GM12878 (cell line): Measurements from ENCODE around the gene RCOR2.

Source experiments
- ASH2L ChIP-seq: fragments of 300-600, 200-600 bp; sonication (generic); IDR thresholded peaks from 2 replicates; pipeline ENCODE4 v1.6.1; 2017; ENCODE audit warnings: low read depth, mild to moderate bottlenecking, borderline replicate concordance
- EZH2 ChIP-seq: IDR thresholded peaks from 2 replicates; pipeline ENCODE4 v1.6.1; 2012; ENCODE audit warnings: low read depth, mild to moderate bottlenecking, control low read depth, inconsistent platforms, low read length, borderline replicate concordance; ENCODE audit not compliant: control insufficient read depth
- POLR2A ChIP-seq: IDR thresholded peaks from 2 replicates; pipeline ENCODE4 v1.6.1; 2011; ENCODE audit warnings: low read depth, mild to moderate bottlenecking, low read length
- POLR2AphosphoS5 ChIP-seq: IDR thresholded peaks from 2 replicates; pipeline ENCODE4 v1.6.1; 2011; ENCODE audit warnings: mild to moderate bottlenecking, low read length, inconsistent platforms
- TF ChIP-seq, protein P1 (sequence below), 3 experiments: IDR thresholded peaks in 2 of 3; conservative IDR thresholded peaks in 1 of 3; 2 replicates each; pipeline ENCODE4 v1.5.1; 2011; ENCODE audit warnings: low read depth in 3 of 3, low read length in 3 of 3, mild to moderate bottlenecking in 3 of 3, control low read depth in 2 of 3, moderate library complexity in 2 of 3, inconsistent platforms in 1 of 3, mixed read lengths in 1 of 3; ENCODE audit not compliant: control insufficient read depth in 2 of 3, insufficient read depth in 1 of 3; ENCODE audit errors: extremely low read depth in 1 of 3
- TF ChIP-seq, protein P2 (sequence below): fragments of 450-650 bp; conservative IDR thresholded peaks from 2 replicates; pipeline ENCODE4 v1.6.1; 2017; ENCODE audit warnings: mild to moderate bottlenecking, moderate library complexity

DNA sequence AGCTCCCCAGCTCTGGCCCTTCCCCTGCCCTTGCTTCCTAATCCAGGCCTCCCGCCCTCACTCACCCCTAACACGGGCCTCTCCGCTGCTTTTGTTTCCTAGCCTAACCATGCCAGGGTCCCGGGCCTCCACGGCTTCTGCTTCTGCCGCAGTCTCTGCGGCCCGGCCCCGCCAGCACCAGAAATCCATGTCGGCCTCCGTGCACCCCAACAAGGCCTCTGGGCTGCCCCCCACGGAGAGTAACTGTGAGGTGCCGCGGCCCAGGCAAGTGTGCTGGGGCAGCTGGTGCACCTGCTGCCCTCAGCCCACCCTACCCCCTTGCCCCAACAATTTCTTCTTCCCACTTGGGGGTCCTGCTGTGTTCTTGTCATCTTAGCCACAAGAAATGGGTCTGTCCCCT is 13.1 kb downstream of the RCOR2 start:
- TF ChIP-seq, protein P1, sequence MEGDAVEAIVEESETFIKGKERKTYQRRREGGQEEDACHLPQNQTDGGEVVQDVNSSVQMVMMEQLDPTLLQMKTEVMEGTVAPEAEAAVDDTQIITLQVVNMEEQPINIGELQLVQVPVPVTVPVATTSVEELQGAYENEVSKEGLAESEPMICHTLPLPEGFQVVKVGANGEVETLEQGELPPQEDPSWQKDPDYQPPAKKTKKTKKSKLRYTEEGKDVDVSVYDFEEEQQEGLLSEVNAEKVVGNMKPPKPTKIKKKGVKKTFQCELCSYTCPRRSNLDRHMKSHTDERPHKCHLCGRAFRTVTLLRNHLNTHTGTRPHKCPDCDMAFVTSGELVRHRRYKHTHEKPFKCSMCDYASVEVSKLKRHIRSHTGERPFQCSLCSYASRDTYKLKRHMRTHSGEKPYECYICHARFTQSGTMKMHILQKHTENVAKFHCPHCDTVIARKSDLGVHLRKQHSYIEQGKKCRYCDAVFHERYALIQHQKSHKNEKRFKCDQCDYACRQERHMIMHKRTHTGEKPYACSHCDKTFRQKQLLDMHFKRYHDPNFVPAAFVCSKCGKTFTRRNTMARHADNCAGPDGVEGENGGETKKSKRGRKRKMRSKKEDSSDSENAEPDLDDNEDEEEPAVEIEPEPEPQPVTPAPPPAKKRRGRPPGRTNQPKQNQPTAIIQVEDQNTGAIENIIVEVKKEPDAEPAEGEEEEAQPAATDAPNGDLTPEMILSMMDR (IDR thresholded peaks at IDR 0.05 in 2 of 3, conservative IDR thresholded peaks at IDR 0.05 in 1 of 3; ENCODE audit: control insufficient read depth in 2 of 3, extremely low read depth in 1 of 3, insufficient read depth in 1 of 3, low read depth in 3 of 3, low read length in 3 of 3), result no peak
- TF ChIP-seq EZH2, result no peak
- no peak for TF ChIP-seq POLR2AphosphoS5
- no peak for TF ChIP-seq POLR2A
- TF ChIP-seq ASH2L, result no peak
- TF ChIP-seq, protein P2, sequence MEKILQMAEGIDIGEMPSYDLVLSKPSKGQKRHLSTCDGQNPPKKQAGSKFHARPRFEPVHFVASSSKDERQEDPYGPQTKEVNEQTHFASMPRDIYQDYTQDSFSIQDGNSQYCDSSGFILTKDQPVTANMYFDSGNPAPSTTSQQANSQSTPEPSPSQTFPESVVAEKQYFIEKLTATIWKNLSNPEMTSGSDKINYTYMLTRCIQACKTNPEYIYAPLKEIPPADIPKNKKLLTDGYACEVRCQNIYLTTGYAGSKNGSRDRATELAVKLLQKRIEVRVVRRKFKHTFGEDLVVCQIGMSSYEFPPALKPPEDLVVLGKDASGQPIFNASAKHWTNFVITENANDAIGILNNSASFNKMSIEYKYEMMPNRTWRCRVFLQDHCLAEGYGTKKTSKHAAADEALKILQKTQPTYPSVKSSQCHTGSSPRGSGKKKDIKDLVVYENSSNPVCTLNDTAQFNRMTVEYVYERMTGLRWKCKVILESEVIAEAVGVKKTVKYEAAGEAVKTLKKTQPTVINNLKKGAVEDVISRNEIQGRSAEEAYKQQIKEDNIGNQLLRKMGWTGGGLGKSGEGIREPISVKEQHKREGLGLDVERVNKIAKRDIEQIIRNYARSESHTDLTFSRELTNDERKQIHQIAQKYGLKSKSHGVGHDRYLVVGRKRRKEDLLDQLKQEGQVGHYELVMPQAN, result no peak
